Mucosa of descending colon (tissue), 3 donors: ENCODE data around the gene BDKRB1. TPM values are rescaled to one million over a fixed set of nuclear protein-coding genes. Genes with fewer than 3 reads are reported as not detected.
A peak's percentile ranks its signal among the peaks of the same experiment; 100 is the strongest.

Source experiments
- ATAC-seq: fragments of 200-7000 bp; cut with Tn5 transposase; one replicate; pipeline ENCODE4 v1.9.1; 2020; ENCODE audit warnings: mild to moderate bottlenecking, moderate library complexity
- DNase-seq, 3 donors: peaks; one replicate each; pipeline ENCODE4 v3.0.0-alpha.2; 2020
- H3K36me3 ChIP-seq: fragments of 200-600 bp; one replicate; pipeline ENCODE4 v1.8.0; 2021; ENCODE audit warnings: low read depth, mild to moderate bottlenecking
- H3K4me1 ChIP-seq: fragments of 200-600 bp; one replicate; pipeline ENCODE4 v1.8.0; 2021; ENCODE audit warnings: low read depth, mild to moderate bottlenecking
- H3K4me3 ChIP-seq: fragments of 200-600 bp; one replicate; pipeline ENCODE4 v1.8.0; 2021; ENCODE audit warnings: mild to moderate bottlenecking
- H3K9me3 ChIP-seq: fragments of 200-600 bp; one replicate; pipeline ENCODE4 v1.8.0; 2021; ENCODE audit warnings: mild to moderate bottlenecking
- intact Hi-C, 2 donors: fragments of 100-400 bp; cut with DNase I in 1 of 2; cut with micrococcal nuclease in 1 of 2; formaldehyde crosslinking; loops; one replicate each; pipeline versions ENCODE4 v1.11.0 to v1.11.1; 2022; cut with DNase I, micrococcal nuclease
- total RNA-seq, 3 donors: library from RNA; stranded (reverse); fragmentation: NEBNext Ultra II Directional in 2 of 3; extraction: Animal tissue kit (Norgen Biotek cat#: 25700) in 2 of 3; gene quantifications; one replicate each; pipeline versions ENCODE4 v1.2.1 to v1.2.4, GENCODE V29; 2021 to 2023
- TF ChIP-seq, protein P1 (sequence below): fragments of 200-600 bp; IDR thresholded peaks from one replicate; pipeline ENCODE4 v1.8.0; 2022; ENCODE audit warnings: antibody characterized with exemption, mild to moderate bottlenecking
- donor health status: DM: no; HTN: no; CAD: no; lungs with moderate emphysema.
- donor health status: DM: no; HTN: no; CAD: no.
- donor health status: DM: no; HTN: yes; CAD: no.

BDKRB1 gene
- total RNA-seq, 3 donors from 2014 or later = 6.1 to 10.6 (median 7.7) TPM

DNA sequence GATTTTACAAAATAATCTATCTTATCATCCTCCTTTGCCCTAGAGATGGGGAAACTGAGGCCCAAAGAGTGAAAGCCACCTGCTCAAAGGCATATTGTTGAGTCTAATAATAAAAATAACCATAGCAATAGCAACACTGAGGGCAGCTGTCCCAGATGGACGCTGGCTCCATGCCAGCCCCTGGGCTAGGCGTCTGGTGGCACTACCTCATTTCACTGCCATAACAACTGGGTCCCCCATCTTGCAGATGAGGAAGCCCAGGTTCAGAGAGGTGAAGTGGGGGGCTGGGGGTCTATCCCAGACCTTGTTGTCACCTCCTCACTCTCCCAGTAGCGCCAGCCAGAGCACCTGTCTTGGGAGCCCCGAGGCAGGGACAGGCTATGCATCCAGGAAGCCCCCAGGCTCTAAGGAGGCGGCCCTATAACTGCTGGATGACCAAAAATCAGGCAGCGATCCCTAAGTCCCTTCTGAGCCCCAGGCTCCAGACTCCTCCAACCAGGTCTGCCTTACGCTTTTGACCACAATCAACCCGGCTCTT, 38.6 kb upstream of the BDKRB1 start:
- H3K36me3 ChIP-seq = no peaks in the 10 kb centered on the region
- TF ChIP-seq, protein P1, sequence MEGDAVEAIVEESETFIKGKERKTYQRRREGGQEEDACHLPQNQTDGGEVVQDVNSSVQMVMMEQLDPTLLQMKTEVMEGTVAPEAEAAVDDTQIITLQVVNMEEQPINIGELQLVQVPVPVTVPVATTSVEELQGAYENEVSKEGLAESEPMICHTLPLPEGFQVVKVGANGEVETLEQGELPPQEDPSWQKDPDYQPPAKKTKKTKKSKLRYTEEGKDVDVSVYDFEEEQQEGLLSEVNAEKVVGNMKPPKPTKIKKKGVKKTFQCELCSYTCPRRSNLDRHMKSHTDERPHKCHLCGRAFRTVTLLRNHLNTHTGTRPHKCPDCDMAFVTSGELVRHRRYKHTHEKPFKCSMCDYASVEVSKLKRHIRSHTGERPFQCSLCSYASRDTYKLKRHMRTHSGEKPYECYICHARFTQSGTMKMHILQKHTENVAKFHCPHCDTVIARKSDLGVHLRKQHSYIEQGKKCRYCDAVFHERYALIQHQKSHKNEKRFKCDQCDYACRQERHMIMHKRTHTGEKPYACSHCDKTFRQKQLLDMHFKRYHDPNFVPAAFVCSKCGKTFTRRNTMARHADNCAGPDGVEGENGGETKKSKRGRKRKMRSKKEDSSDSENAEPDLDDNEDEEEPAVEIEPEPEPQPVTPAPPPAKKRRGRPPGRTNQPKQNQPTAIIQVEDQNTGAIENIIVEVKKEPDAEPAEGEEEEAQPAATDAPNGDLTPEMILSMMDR = no peak
- no peaks in the 10 kb centered on the region for H3K9me3 ChIP-seq
- ATAC-seq (no peak), DNase-seq (no peak)
- no peak overlapping the region for H3K4me3 ChIP-seq
- intact Hi-C loops = no loop called here
- no peaks in the 10 kb centered on the region for H3K4me1 ChIP-seq

DNA sequence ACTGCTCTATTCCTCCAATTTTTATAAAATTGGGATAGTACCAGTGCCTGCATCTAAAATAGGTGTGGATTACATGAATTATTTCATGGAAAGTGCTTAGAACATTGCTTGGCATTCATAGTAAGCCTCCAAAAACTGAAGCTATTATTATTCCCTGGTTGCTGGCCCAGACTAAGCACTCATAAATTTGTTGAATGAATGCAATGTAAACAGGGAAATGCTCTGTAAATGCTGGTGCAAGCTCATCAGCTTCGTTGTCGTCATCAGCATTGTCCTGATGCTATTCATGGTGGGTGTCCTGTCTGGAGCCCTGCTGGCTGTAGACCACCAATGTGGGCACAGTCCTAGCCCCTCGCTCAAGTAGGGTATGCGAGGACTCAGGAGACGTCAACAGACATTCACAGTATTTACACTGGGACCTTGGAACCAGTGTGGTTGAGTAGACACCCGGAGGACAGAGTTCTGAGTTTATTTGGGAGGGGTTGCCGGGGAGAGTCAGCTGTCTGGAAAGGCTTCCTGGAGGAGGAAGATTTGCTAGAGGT, 34.8 kb upstream of the BDKRB1 start:
- Histone ChIP-seq H3K9me3 (no peaks in the 10 kb centered on the region), H3K36me3 (no peaks in the 10 kb centered on the region), H3K4me1 (peaks cover 23% of the 10 kb centered on the region), H3K4me3 (no peak overlapping the region)
- intact Hi-C loops = no loop called here
- DNase-seq (no peak), ATAC-seq (no peak)
- TF ChIP-seq, protein P1 = no peak

DNA sequence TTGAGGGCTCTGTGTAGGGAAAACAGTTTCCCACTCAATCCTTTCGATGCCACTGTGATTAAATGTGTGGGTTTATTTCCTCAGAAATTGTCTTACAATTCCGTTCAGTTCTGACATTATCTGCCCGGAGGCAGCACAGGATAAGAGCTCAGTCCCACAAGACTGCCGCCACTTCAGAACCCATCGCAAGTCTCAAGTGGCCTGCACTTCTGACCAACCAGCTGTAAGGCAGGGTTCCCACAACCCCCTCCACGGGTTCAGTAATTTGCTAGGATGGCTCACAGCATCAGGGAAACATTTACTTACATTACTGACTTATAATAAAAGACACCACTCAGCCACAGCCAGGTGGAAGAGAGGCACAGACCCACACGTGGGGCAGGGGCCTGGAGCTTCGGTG, 34.2 kb upstream of the BDKRB1 start:
- Histone ChIP-seq H3K36me3 (no peaks in the 10 kb centered on the region), H3K9me3 (no peaks in the 10 kb centered on the region), H3K4me1 (peaks cover 24% of the 10 kb centered on the region), H3K4me3 (no peak overlapping the region)
- DNase-seq (no peak), ATAC-seq (no peak)
- intact Hi-C loops = no loop called here
- TF ChIP-seq, protein P1 = no peak

DNA sequence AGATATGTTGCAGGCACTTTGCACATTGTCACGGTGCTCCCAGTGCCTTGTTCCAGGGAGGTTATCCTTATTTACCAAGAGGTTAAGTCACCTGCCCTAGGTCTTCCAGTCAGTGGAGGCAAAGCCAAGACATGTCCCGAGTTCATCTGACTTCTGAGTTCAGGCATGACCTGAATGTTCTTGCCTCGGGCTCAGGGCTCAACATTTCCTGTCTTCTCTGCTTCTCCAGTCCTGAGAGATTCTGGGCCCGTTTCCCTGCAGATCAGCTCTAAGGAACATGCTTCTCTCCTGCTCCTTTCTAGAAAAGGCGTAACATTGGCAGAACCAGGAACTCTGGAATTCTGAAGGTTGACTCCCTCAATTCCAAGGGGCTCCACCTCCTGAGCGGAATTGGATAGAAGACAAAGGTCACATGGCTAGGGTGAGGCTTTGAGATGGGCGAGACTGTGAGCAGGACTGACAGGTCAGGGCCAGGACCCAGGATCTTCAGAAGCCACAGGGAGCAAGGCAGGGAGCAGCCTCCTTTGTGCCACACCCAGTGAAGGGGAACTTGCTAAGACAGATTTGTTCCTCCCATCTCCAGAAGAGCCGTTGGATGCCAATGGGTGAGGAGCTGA, 31.4 kb upstream of the BDKRB1 start:
- H3K36me3 ChIP-seq = no peaks in the 10 kb centered on the region
- peaks cover 24% of the 10 kb centered on the region for H3K4me1 ChIP-seq
- DNase-seq = peak in 2 of 3 donors; percentile 68 to 69
- intact Hi-C loops = no loop called here
- H3K4me3 ChIP-seq = no peak overlapping the region
- ATAC-seq = peak; percentile 87
- H3K9me3 ChIP-seq = no peaks in the 10 kb centered on the region
- TF ChIP-seq, protein P1 = no peak

DNA sequence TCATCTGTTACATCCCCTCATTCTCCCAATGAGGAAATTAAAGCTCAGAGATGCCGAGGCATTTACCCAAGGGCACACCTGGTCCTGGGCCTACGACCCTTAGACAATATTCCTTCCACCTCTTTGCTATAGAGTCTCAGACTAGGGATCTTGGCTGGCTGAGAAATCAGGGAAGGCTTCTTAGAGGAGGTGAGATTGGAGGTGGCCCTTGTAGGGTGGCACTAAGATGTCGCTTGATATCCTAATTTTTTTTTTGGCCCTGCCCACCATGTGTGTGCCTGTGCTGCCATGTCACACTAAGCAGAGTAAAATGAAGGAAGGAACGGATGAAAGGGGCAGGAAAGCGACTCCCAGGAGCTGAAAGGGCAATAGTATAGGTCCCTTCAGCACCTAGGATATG, 30.8 kb upstream of the BDKRB1 start:
- TF ChIP-seq, protein P1 = no peak
- intact Hi-C loops = no loop called here
- H3K9me3 ChIP-seq = no peaks in the 10 kb centered on the region
- H3K4me1 ChIP-seq = peaks cover 24% of the 10 kb centered on the region
- no peaks in the 10 kb centered on the region for H3K36me3 ChIP-seq
- DNase-seq = no peak
- H3K4me3 ChIP-seq = no peak overlapping the region
- ATAC-seq = no peak
